Mesothelial cell of epicardium (in vitro differentiated cells): ENCODE results near the gene ADARB1. TPM values are rescaled to one million over a fixed set of nuclear protein-coding genes. Genes with fewer than 3 reads are reported as not detected.

Experiments
- DNase-seq, 2 experiments: peaks; one replicate each; pipeline ENCODE4 v3.0.0; 2021; ENCODE audit warnings: low spot score in 2 of 2; ENCODE audit not compliant: unreplicated experiment in 2 of 2
- H3K27ac Mint-ChIP-seq: 2 replicates; pipeline ENCODE4 v1.8.0; 2021; ENCODE audit warnings: mixed read lengths
- H3K27me3 Mint-ChIP-seq: 2 replicates; pipeline ENCODE4 v1.8.0; 2021; ENCODE audit warnings: low read depth, mixed read lengths
- H3K36me3 Mint-ChIP-seq: 2 replicates; pipeline ENCODE4 v1.8.0; 2021; ENCODE audit warnings: mixed read lengths
- H3K4me1 Mint-ChIP-seq: 2 replicates; pipeline ENCODE4 v1.8.0; 2021; ENCODE audit warnings: mixed read lengths
- H3K4me3 Mint-ChIP-seq: 2 replicates; pipeline ENCODE4 v1.8.0; 2021; ENCODE audit warnings: mild to moderate bottlenecking, moderate library complexity, mixed read lengths
- H3K9me3 Mint-ChIP-seq: 2 replicates; pipeline ENCODE4 v1.8.0; 2021; ENCODE audit warnings: mixed read lengths
- CTCF ChIP-seq: fragments of 200-600 bp; sonication (generic); IDR thresholded peaks from one replicate; pipeline ENCODE4 v1.5.0; 2021; ENCODE audit warnings: antibody characterized with exemption; ENCODE audit not compliant: unreplicated experiment
- total RNA-seq: library from RNA; stranded (reverse); gene quantifications from 3 replicates; pipeline ENCODE4 v1.2.1, GENCODE V29; 2021

ADARB1 gene
- total RNA-seq, 1 donor from 2014 or later = 26.5 TPM

DNA sequence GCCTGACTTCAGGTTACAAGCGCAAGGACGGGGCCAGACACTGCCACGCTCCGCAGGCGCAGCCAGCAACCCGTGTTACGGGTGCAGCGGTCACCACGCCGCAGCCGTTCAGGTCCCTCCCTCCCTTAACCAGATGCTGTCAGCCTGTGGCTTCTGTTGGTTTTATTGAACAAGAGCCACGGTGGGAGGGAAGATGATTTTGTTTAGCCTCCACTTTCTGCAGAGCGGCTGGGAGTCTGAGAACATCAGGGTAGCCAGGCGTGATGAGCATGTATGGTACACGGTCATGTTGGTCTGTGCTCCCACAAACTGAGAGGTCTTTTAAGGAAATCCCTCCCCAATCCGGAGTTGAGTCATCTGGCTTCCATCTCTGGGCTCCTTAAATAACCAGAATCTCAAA is 18.5 kb upstream of the ADARB1 start:
- H3K9me3 Mint-ChIP-seq = no peaks in the 10 kb centered on the region
- no peak overlapping the region for H3K27ac Mint-ChIP-seq
- H3K27me3 Mint-ChIP-seq = peaks cover 4% of the 10 kb centered on the region
- no peaks in the 10 kb centered on the region for H3K36me3 Mint-ChIP-seq
- no peak for TF ChIP-seq CTCF
- DNase-seq = no peak
- no peak overlapping the region for H3K4me3 Mint-ChIP-seq
- H3K4me1 Mint-ChIP-seq = peaks cover 19% of the 10 kb centered on the region

GRCh38 chr21:45056296-45056904 is 18.0 kb upstream of the ADARB1 start:
- Mint-ChIP-seq H3K9me3 (peaks cover 1% of the 10 kb centered on the region), H3K27me3 (peaks cover 4% of the 10 kb centered on the region), H3K4me3 (no peak overlapping the region), H3K36me3 (no peaks in the 10 kb centered on the region), H3K4me1 (peaks cover 13% of the 10 kb centered on the region), H3K27ac (no peak overlapping the region)
- TF ChIP-seq CTCF = no peak
- DNase-seq = no peak

DNA sequence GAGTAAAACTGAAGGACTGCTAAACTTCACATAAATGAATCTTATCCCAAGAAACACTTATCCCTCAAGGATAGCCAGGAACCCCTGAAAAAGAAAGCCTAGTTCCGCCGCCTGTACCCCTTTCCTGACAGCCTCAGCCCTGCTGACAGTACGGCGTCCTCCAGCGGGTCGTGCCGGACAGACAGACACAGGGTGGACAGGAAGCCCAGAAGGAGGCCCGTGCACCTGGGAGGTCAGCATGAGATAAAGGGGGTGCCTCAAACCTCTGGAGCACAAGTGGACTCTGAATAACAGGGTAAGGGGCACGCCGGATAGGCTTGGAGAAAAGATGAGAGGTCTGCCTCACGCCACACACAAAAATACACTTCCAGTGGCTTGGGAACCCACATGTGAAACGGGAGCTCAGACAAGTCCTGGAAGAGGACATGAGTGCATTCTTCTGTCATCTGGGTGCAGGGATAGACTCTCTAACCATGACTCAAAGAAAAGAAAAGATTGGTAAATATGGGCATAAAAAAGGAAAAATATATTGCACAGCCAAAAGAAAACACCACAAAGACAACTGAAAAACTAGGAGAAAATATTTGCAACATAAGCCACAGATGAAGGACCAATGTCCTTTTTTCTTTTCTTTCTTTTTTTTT is 17.3 kb upstream of the ADARB1 start:
- Mint-ChIP-seq H3K9me3 (peaks cover 4% of the 10 kb centered on the region), H3K4me1 (peaks cover 10% of the 10 kb centered on the region), H3K4me3 (no peak overlapping the region), H3K36me3 (no peaks in the 10 kb centered on the region), H3K27ac (no peak overlapping the region), H3K27me3 (peaks cover 4% of the 10 kb centered on the region)
- DNase-seq = no peak
- no peak for TF ChIP-seq CTCF

GRCh38 chr21:45057886-45058285 is 16.5 kb upstream of the ADARB1 start:
- peaks cover 4% of the 10 kb centered on the region for H3K27me3 Mint-ChIP-seq
- peaks cover 8% of the 10 kb centered on the region for H3K9me3 Mint-ChIP-seq
- no peak for TF ChIP-seq CTCF
- no peaks in the 10 kb centered on the region for H3K36me3 Mint-ChIP-seq
- DNase-seq = no peak
- no peak overlapping the region for H3K4me3 Mint-ChIP-seq
- peaks cover 9% of the 10 kb centered on the region for H3K4me1 Mint-ChIP-seq
- no peak overlapping the region for H3K27ac Mint-ChIP-seq

DNA sequence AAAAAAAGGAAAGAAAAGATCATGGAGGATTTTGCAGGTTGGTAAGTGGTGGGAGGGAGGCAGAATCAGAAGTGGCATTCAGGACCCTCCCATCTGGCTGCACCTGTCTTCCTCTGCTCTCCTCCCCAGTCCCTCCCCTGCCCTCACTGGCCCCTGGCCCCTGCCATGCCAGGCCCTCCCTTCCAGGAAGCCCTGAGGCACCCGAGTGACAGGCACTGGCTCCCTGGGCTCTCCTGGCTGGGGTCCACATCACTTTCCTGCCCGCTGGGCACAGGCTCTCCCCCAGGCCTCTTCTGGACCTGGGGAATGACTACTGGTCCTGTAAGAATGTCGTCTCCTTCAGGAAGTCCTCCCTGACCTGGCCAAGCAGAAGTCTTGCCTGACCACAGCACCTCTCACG is 15.3 kb upstream of the ADARB1 start:
- Mint-ChIP-seq H3K4me3 (no peak overlapping the region), H3K4me1 (peaks cover 6% of the 10 kb centered on the region), H3K27ac (no peak overlapping the region), H3K9me3 (peaks cover 8% of the 10 kb centered on the region), H3K27me3 (peaks cover 4% of the 10 kb centered on the region), H3K36me3 (no peaks in the 10 kb centered on the region)
- no peak for DNase-seq
- no peak for TF ChIP-seq CTCF
